Nephron (organoid): ENCODE data around the gene TMEM184C.
A peak's percentile ranks its signal among the peaks of the same experiment; 100 is the strongest.

ENCODE experiments used
- H3K27ac Mint-ChIP-seq, 3 experiments: 2 replicates each; pipeline ENCODE4 v1.8.0; 2020; ENCODE audit warnings: mixed read lengths in 3 of 3, mild to moderate bottlenecking in 2 of 3, moderate library complexity in 1 of 3
- H3K27me3 Mint-ChIP-seq: 2 replicates; pipeline ENCODE4 v1.8.0; 2021; ENCODE audit warnings: low read depth, mild to moderate bottlenecking, moderate library complexity, mixed read lengths
- H3K36me3 Mint-ChIP-seq: 2 replicates; pipeline ENCODE4 v1.8.0; 2020; ENCODE audit warnings: low read depth, mixed read lengths
- H3K4me1 Mint-ChIP-seq: 2 replicates; pipeline ENCODE4 v1.8.0; 2020; ENCODE audit warnings: mixed read lengths
- H3K4me3 Mint-ChIP-seq, 3 experiments: 2 replicates each; pipeline ENCODE4 v1.8.0; 2020; ENCODE audit warnings: mild to moderate bottlenecking in 3 of 3, mixed read lengths in 3 of 3, moderate library complexity in 2 of 3
- H3K9me3 Mint-ChIP-seq: 2 replicates; pipeline ENCODE4 v1.8.0; 2020; ENCODE audit warnings: mixed read lengths
- CTCF ChIP-seq, 3 experiments: fragments of 200-600 bp; sonication (generic); IDR thresholded peaks; one replicate each; pipeline ENCODE4 v1.5.0; 2021; ENCODE audit warnings: antibody characterized with exemption in 3 of 3; ENCODE audit not compliant: unreplicated experiment in 3 of 3

Gene TMEM184C

GRCh38 chr4:147594107-147594506 is 23.1 kb upstream of the TMEM184C start:
- Mint-ChIP-seq H3K4me1 (peaks cover 28% of the 10 kb centered on the region), H3K27ac (no peak overlapping the region), H3K4me3 (no peak overlapping the region), H3K36me3 (no peaks in the 10 kb centered on the region), H3K27me3 (no peaks in the 10 kb centered on the region), H3K9me3 (no peaks in the 10 kb centered on the region)
- no peak for TF ChIP-seq CTCF (IDR thresholded peaks at IDR 0.05; ENCODE audit: unreplicated experiment in 3 of 3)

GRCh38 chr4:147594578-147594977 is 22.6 kb upstream of the TMEM184C start:
- H3K36me3 Mint-ChIP-seq: no peaks in the 10 kb centered on the region
- no peak overlapping the region for H3K27ac Mint-ChIP-seq
- H3K9me3 Mint-ChIP-seq: no peaks in the 10 kb centered on the region
- no peaks in the 10 kb centered on the region for H3K27me3 Mint-ChIP-seq
- H3K4me3 Mint-ChIP-seq: no peak overlapping the region
- H3K4me1 Mint-ChIP-seq: peaks cover 23% of the 10 kb centered on the region
- TF ChIP-seq CTCF (IDR thresholded peaks at IDR 0.05; ENCODE audit: unreplicated experiment in 3 of 3): no peak

- no peaks in the 10 kb centered on the region for H3K27me3 Mint-ChIP-seq
- H3K27ac Mint-ChIP-seq: peak overlapping the region in 1 of 3 experiments; percentile 81
- no peak overlapping the region for H3K4me3 Mint-ChIP-seq
- no peaks in the 10 kb centered on the region for H3K36me3 Mint-ChIP-seq
- H3K4me1 Mint-ChIP-seq: peaks cover 12% of the 10 kb centered on the region
- no peaks in the 10 kb centered on the region for H3K9me3 Mint-ChIP-seq
- TF ChIP-seq CTCF (IDR thresholded peaks at IDR 0.05; ENCODE audit: unreplicated experiment in 3 of 3): peak in 1 of 3 experiments; percentile 13
Observed at GRCh38 chr4:147596377-147596776, 20.8 kb upstream of the TMEM184C start.

- TF ChIP-seq CTCF (IDR thresholded peaks at IDR 0.05; ENCODE audit: unreplicated experiment in 3 of 3): no peak
- Mint-ChIP-seq H3K4me1 (peaks cover 12% of the 10 kb centered on the region), H3K27ac (peak overlapping the region in 1 of 3 experiments; percentile 81), H3K9me3 (no peaks in the 10 kb centered on the region), H3K36me3 (no peaks in the 10 kb centered on the region), H3K4me3 (no peak overlapping the region), H3K27me3 (no peaks in the 10 kb centered on the region)
Observed at GRCh38 chr4:147596981-147597380, 20.2 kb upstream of the TMEM184C start.

- no peaks in the 10 kb centered on the region for H3K9me3 Mint-ChIP-seq
- TF ChIP-seq CTCF (IDR thresholded peaks at IDR 0.05; ENCODE audit: unreplicated experiment in 3 of 3): no peak
- H3K27ac Mint-ChIP-seq: peak overlapping the region; percentile 19 to 81 (median 58)
- peaks cover 12% of the 10 kb centered on the region for H3K4me1 Mint-ChIP-seq
- no peaks in the 10 kb centered on the region for H3K27me3 Mint-ChIP-seq
- no peaks in the 10 kb centered on the region for H3K36me3 Mint-ChIP-seq
- H3K4me3 Mint-ChIP-seq: no peak overlapping the region
Observed at GRCh38 chr4:147597561-147597960, 19.6 kb upstream of the TMEM184C start.

GRCh38 chr4:147599206-147599605 is 18.0 kb upstream of the TMEM184C start:
- Mint-ChIP-seq H3K4me3 (no peak overlapping the region), H3K4me1 (peaks cover 12% of the 10 kb centered on the region), H3K9me3 (no peaks in the 10 kb centered on the region), H3K27ac (no peak overlapping the region), H3K36me3 (no peaks in the 10 kb centered on the region), H3K27me3 (no peaks in the 10 kb centered on the region)
- TF ChIP-seq CTCF (IDR thresholded peaks at IDR 0.05; ENCODE audit: unreplicated experiment in 3 of 3): no peak
